K562 (cell line): ENCODE results near the gene CENPP. TPM values are rescaled to one million over a fixed set of nuclear protein-coding genes. Genes with fewer than 3 reads are reported as not detected.

Source experiments
- ATAC-seq: fragments of 200-7000 bp; cut with Tn5 transposase; 3 replicates; pipeline ENCODE4 v1.9.1; 2020; ENCODE audit warnings: moderate library complexity
- BruUV-seq: library from RNA; stranded (reverse); fragments of 400-500 nt; replicated peaks from 2 replicates; lab custom pipeline; 2021; lab: Mats Ljungman, UMichigan
- CTCF ChIA-PET: fragments of 300-600 bp; formaldehyde crosslinking; extraction: SDS; loops from one replicate; lab custom pipeline; 2021; ENCODE audit warnings: low intra/inter-chr PET ratio; lab: Yijun Ruan, JAX
- POLR2A ChIA-PET: fragments of 300-600, 350-650 bp; sonication (Branson Sonifier 250); formaldehyde crosslinking; extraction: SDS; loops from one replicate; lab custom pipeline; 2021; ENCODE audit warnings: antibody characterized with exemption, inconsistent platforms; lab: Yijun Ruan, JAX
- DNase-seq, 4 experiments: peaks; one replicate each; pipeline versions ENCODE4 v3.0.0 to v3.0.0-alpha.2; 2011 to 2018; ENCODE audit warnings: low spot score in 3 of 4, mixed read lengths in 3 of 4; ENCODE audit errors: extremely low read depth in 1 of 4
- FAIRE-seq: peaks from 2 replicates; lab custom pipeline; 2011; peaks lifted over from hg19 to GRCh38; lab: Jason Lieb, UNC
- H2AFZ ChIP-seq: 2 replicates; pipeline ENCODE4 v1.6.0; 2011; ENCODE audit warnings: low read depth, low read length, control low read depth, inconsistent platforms
- H3K27ac ChIP-seq: fragments of 200-600 bp; 3 replicates; pipeline ENCODE4 v1.8.0; 2011; ENCODE audit warnings: low read depth, mild to moderate bottlenecking, control low read depth, inconsistent platforms, low read length, moderate library complexity, mixed read lengths; ENCODE audit errors: extremely low read depth
- H3K27me3 ChIP-seq, 2 experiments: fragments of 300-600 bp in 1 of 2; 2 replicates in 1 of 2; 3 replicates in 1 of 2; pipeline versions ENCODE4 v1.6.0 to v1.8.0; 2011; ENCODE audit warnings: inconsistent platforms in 2 of 2, low read length in 2 of 2, mild to moderate bottlenecking in 1 of 2, mixed read lengths in 1 of 2, moderate library complexity in 1 of 2; ENCODE audit not compliant: control insufficient read depth in 2 of 2, insufficient read depth in 2 of 2
- H3K36me3 ChIP-seq: fragments of 300-600 bp; 3 replicates; pipeline ENCODE4 v1.8.0; 2011; ENCODE audit warnings: mild to moderate bottlenecking, low read length, inconsistent platforms; ENCODE audit not compliant: control insufficient read depth, insufficient read depth
- H3K4me1 ChIP-seq, 2 experiments: fragments of 200-600 bp in 1 of 2; replicated peaks in 1 of 2; 2 replicates in 1 of 2; 3 replicates in 1 of 2; pipeline versions ENCODE4 v1.5.1 to v1.8.0; 2011; ENCODE audit warnings: inconsistent platforms in 2 of 2, low read length in 2 of 2, mild to moderate bottlenecking in 1 of 2, mixed read lengths in 1 of 2, moderate library complexity in 1 of 2; ENCODE audit not compliant: control insufficient read depth in 2 of 2, insufficient read depth in 2 of 2
- H3K4me2 ChIP-seq: 2 replicates; pipeline ENCODE4 v1.6.1; 2011; ENCODE audit warnings: low read length, control low read depth, inconsistent platforms, mixed read lengths; ENCODE audit not compliant: insufficient read depth
- H3K4me3 ChIP-seq: fragments of 200-600 bp; sonication (generic), shearing (Covaris generic); 2 replicates; pipeline ENCODE4 v1.5.1; 2016; ENCODE audit warnings: control low read depth, inconsistent platforms
- H3K79me2 ChIP-seq: fragments of 200-600 bp; 3 replicates; pipeline ENCODE4 v1.8.0; 2011; ENCODE audit warnings: low read length, inconsistent platforms; ENCODE audit not compliant: control insufficient read depth, insufficient read depth
- H3K9ac ChIP-seq, 2 experiments: 2 replicates each; pipeline versions ENCODE4 v1.6.0 to v1.6.1; 2011; ENCODE audit warnings: low read depth in 2 of 2, low read length in 2 of 2, control low read depth in 1 of 2, inconsistent platforms in 1 of 2, mild to moderate bottlenecking in 1 of 2, mixed read lengths in 1 of 2; ENCODE audit not compliant: insufficient read depth in 1 of 2
- H3K9me1 ChIP-seq: one replicate; pipeline ENCODE4 v1.6.0; 2011; ENCODE audit warnings: inconsistent platforms, mild to moderate bottlenecking, low read length, moderate library complexity; ENCODE audit not compliant: control insufficient read depth, insufficient read depth
- H3K9me3 ChIP-seq: replicated peaks from 2 replicates; pipeline ENCODE4 v1.5.1; 2011; ENCODE audit warnings: low read depth, low read length, inconsistent platforms; ENCODE audit not compliant: control insufficient read depth, insufficient read depth
- H4K20me1 ChIP-seq: replicated peaks from 2 replicates; pipeline ENCODE4 v1.6.1; 2011; ENCODE audit warnings: low read length, inconsistent platforms, mixed read lengths; ENCODE audit not compliant: control insufficient read depth, insufficient read depth
- BHLHE40 ChIP-seq: IDR thresholded peaks from 2 replicates; pipeline ENCODE4 v1.6.1; 2011; ENCODE audit warnings: low read length, improper control_type of control experiment
- C11orf30 ChIP-seq: fragments of 450-650 bp; IDR thresholded peaks from 2 replicates; pipeline ENCODE4 v1.6.1; 2016; ENCODE audit warnings: low read depth, mild to moderate bottlenecking
- CEBPB ChIP-seq: fragments of 450-650 bp; IDR thresholded peaks from 2 replicates; pipeline ENCODE4 v1.6.1; 2016; ENCODE audit warnings: missing genetic modification characterization, missing compliant biosample characterization
- CEBPG ChIP-seq, 3 experiments: fragments of 200-800 bp in 1 of 3; sonication (Bioruptor generic) in 1 of 3; sonication (generic) in 1 of 3; formaldehyde crosslinking in 1 of 3; IDR thresholded peaks in 2 of 3; conservative IDR thresholded peaks in 1 of 3; 2 replicates each; pipeline versions ENCODE4 v1.6.1 to v1.8.0; 2016 to 2022; ENCODE audit warnings: missing compliant biosample characterization in 2 of 3, missing genetic modification characterization in 2 of 3, mild to moderate bottlenecking in 1 of 3, missing genetic modification reagents in 1 of 3
- ESRRA ChIP-seq: fragments of 450-650 bp; IDR thresholded peaks from 2 replicates; pipeline ENCODE4 v1.6.1; 2014; ENCODE audit warnings: low read depth, mild to moderate bottlenecking, moderate library complexity, borderline replicate concordance
- MAFF ChIP-seq: IDR thresholded peaks from 2 replicates; pipeline ENCODE4 v1.6.1; 2012; ENCODE audit warnings: low read length, improper control_type of control experiment
- MAFG ChIP-seq: fragments of 450-650 bp; conservative IDR thresholded peaks from 2 replicates; pipeline ENCODE4 v1.6.1; 2016; ENCODE audit warnings: missing genetic modification characterization, missing compliant biosample characterization
- MAFK ChIP-seq: IDR thresholded peaks from 2 replicates; pipeline ENCODE4 v1.6.1; 2011; ENCODE audit warnings: low read length, improper control_type of control experiment
- PRPF4 ChIP-seq: fragments of 200-400 bp; formaldehyde crosslinking; IDR thresholded peaks from one replicate; pipeline ENCODE4 v1.6.1; 2017; ENCODE audit warnings: low read length, low read depth, mild to moderate bottlenecking; ENCODE audit not compliant: insufficient read depth, poor library complexity, severe bottlenecking
- SMARCC2 ChIP-seq: fragments of 450-650 bp; IDR thresholded peaks from 2 replicates; pipeline ENCODE4 v1.6.1; 2017; ENCODE audit warnings: antibody characterized with exemption, moderate library complexity, mild to moderate bottlenecking, low read depth
- SRSF1 ChIP-seq: fragments of 200-400 bp; formaldehyde crosslinking; IDR thresholded peaks from 2 replicates; pipeline ENCODE4 v1.6.1; 2017; ENCODE audit warnings: mild to moderate bottlenecking, low read depth, low read length, moderate library complexity
- ZBTB1 ChIP-seq: sonication (generic); formaldehyde crosslinking; IDR thresholded peaks from 2 replicates; pipeline ENCODE4 v1.8.1; 2023; ENCODE audit warnings: missing genetic modification reagents, low read depth, mild to moderate bottlenecking, borderline replicate concordance
- ZBTB17 ChIP-seq: fragments of 450-650 bp; formaldehyde crosslinking; IDR thresholded peaks from 2 replicates; pipeline ENCODE4 v1.4.0; 2020; ENCODE audit warnings: mild to moderate bottlenecking
- ZNF282 ChIP-seq: sonication (generic); formaldehyde crosslinking; IDR thresholded peaks from 2 replicates; pipeline ENCODE4 v1.8.1; 2023; ENCODE audit warnings: missing genetic modification reagents
- ZNF316 ChIP-seq: fragments of 450-650 bp; IDR thresholded peaks from 2 replicates; pipeline ENCODE4 v1.6.1; 2016
- WGBS: fragments of 100-300 bp; shearing (Covaris generic); methylation state at CpG from one replicate; pipeline ENCODE4 v1.1.6; 2016; ENCODE audit warnings: low coverage, mixed read lengths; ENCODE audit not compliant: insufficient coverage; ENCODE audit errors: missing lambda C conversion rate; 5-methylcytosine and 5-hydroxymethylcytosine counted together
- in situ Hi-C: fragments of 300-500 bp; cut with MboI; formaldehyde crosslinking; loops from 4 replicates; pipeline ENCODE4 v1.15.0; 2018; ENCODE audit warnings: inconsistent platforms, mixed read lengths
- intact Hi-C: fragments of 100-400 bp; cut with micrococcal nuclease; formaldehyde crosslinking; loops from 2 replicates; pipeline ENCODE4 v1.14.2; 2022
- polyA plus RNA-seq, 8 experiments: library from polyadenylated mRNA; depleted of rRNA in 4 of 8; stranded (reverse) in 5 of 8; unstranded in 3 of 8; fragments of >200 nt; fragmentation: Nextera tagmentation in 2 of 8; fragmentation: Illumina TruSeq in 1 of 8; extraction: Ambion mirVana in 2 of 8; extraction: Trizol in 1 of 8; gene quantifications; 2 replicates each; pipeline versions ENCODE4 v1.2.1 to v1.2.3, GENCODE V29; 2011 to 2014; ENCODE audit warnings: inconsistent platforms in 1 of 8, missing spikeins in 1 of 8
- total RNA-seq, 7 experiments: library from RNA; depleted of rRNA in 6 of 7; stranded (reverse); fragments of >200 nt in 6 of 7; fragmentation: Illumina TruSeq in 2 of 7; extraction: Trizol in 2 of 7; gene quantifications; 2 replicates each; pipeline versions ENCODE4 v1.2.1 to v1.2.3, GENCODE V29; 2011 to 2021; ENCODE audit warnings: low replicate concordance in 1 of 7
- TF ChIP-seq, protein P1 (sequence below): fragments of 250-450 bp; sonication (Bioruptor Pico); IDR thresholded peaks from 2 replicates; pipeline ENCODE4 v1.8.0; 2022; ENCODE audit warnings: moderate library complexity, mild to moderate bottlenecking, inconsistent platforms
- TF ChIP-seq, protein P2 (sequence below): IDR thresholded peaks from 3 replicates; pipeline ENCODE4 v1.6.1; 2011; ENCODE audit warnings: borderline replicate concordance, mild to moderate bottlenecking; ENCODE audit not compliant: insufficient read length, insufficient read depth

CENPP gene
- total and polyA plus RNA-seq, 9 of the 15 experiments (the other 6 are each of a cell fraction or from before 2014, with no cell fraction given) = 8.0 to 28.5 (median 17.9) TPM

DNA sequence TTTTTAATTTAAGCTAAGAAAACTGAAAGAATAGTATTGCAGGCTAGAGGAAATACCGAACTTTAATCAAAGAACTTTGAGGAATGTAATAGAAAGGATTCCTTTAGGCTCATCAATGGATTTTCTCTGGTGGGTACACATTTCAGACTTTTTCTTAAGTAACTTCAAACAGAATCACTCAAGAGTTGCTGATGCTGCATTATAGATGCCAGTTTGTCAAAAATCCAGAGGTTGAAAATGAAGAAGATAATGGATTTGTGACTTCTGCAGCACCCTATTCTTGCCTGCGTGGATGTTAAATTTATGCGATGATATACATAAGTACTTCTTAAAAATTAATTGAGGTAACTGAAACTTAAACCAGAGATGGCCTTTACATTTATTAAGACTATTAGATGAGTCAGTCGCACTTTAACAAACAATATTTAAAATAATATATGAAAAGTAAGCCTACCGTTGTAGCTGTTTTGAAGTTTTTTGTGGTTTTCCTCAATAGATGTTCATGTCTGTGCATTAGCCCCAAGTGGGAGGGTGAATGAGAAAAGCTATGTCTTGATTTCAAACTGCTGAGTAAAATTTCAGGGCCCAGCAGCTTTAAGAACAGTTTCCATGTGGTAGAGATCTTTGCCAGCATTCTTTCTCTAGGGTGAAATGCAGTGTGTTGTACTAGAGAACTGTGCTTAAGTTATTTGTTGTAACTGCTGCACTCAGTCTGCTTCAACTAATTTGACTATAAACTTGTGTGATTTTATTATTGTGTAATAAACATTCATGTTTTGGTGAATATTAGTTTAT lies 78.5 kb downstream of the CENPP start, which contains the start of gene OGN:
TSS of gene OGN (minus strand) at position 537 of the 795 bp plus-strand sequence. CDS start 1,171 bp downstream, outside the sequence.
- H3K79me2 ChIP-seq = no peaks in the 10 kb centered on the region
- H3K9ac ChIP-seq = no peak within 1 kb of the TSS
- ChIA-PET POLR2A (interaction anchor here (0.6 to 1.1 kb wide), 2 partner anchors 20 to 256 kb away, joined by 3 read pairs; no protein-coding TSS in a partner anchor), CTCF (interaction anchor here (0.6 kb wide), 1 partner anchor 670 kb away, joined by 3 read pairs; no protein-coding TSS in a partner anchor)
- peak; percentile 62 for TF ChIP-seq ZNF316
- TF ChIP-seq ZBTB17 (CRISPR knock-in tag) = no peak
- no peak for TF ChIP-seq SRSF1
- TF ChIP-seq CEBPB (tag) = 0 out of 2 replicates have a peak, but pooled peaks have one; percentile 30
- no peak for TF ChIP-seq MAFF
- no peak for TF ChIP-seq PRPF4
- TF ChIP-seq CEBPG (CRISPR knock-in tag; IDR thresholded peaks at IDR 0.05) = no peak
- peak in 1 of 2 experiments; percentile 30; a peak in 1 of 4 replicates for TF ChIP-seq CEBPG (tag; conservative IDR thresholded peaks at IDR 0.05 in 1 of 2, IDR thresholded peaks at IDR 0.05 in 1 of 2)
- no peak for TF ChIP-seq SMARCC2
- TF ChIP-seq ESRRA = no peak
- TF ChIP-seq, protein P1, sequence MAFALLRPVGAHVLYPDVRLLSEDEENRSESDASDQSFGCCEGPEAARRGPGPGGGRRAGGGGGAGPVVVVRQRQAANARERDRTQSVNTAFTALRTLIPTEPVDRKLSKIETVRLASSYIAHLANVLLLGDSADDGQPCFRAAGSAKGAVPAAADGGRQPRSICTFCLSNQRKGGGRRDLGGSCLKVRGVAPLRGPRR (CRISPR knock-in tag) = no peak
- TF ChIP-seq, protein P2, sequence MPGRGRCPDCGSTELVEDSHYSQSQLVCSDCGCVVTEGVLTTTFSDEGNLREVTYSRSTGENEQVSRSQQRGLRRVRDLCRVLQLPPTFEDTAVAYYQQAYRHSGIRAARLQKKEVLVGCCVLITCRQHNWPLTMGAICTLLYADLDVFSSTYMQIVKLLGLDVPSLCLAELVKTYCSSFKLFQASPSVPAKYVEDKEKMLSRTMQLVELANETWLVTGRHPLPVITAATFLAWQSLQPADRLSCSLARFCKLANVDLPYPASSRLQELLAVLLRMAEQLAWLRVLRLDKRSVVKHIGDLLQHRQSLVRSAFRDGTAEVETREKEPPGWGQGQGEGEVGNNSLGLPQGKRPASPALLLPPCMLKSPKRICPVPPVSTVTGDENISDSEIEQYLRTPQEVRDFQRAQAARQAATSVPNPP = no peak
- TF ChIP-seq BHLHE40 = no peak
- TF ChIP-seq ZBTB1 = no peak
- TF ChIP-seq MAFG = 0 out of 2 replicates have a peak, but pooled peaks have one; percentile 11
- TF ChIP-seq MAFK = peak; percentile 21; the same call in 1 of the 2 replicates
- TF ChIP-seq ZNF282 (CRISPR knock-in tag) = no peak
- TF ChIP-seq C11orf30 = peak; percentile 58
- no peak within 1 kb of the TSS for H3K4me3 ChIP-seq
- H3K4me2 ChIP-seq = no peak within 1 kb of the TSS
- 79% methylated on average over 5 of the region's 5 CpGs for WGBS
- no peak for FAIRE-seq
- BruUV-seq = no TSS peak
- no peaks in the 10 kb centered on the region for H3K9me3 ChIP-seq
- no peaks in the 10 kb centered on the region for H3K27me3 ChIP-seq
- no peak within 1 kb of the TSS for H3K27ac ChIP-seq
- no peak for ATAC-seq
- H3K9me1 ChIP-seq = no peaks in the 10 kb centered on the region
- no peak for DNase-seq
- in situ Hi-C loops (no loop called here), intact Hi-C loops (no loop called here)
- no peaks in the 10 kb centered on the region for H3K36me3 ChIP-seq
- H4K20me1 ChIP-seq = no peaks in the 10 kb centered on the region
- no peak within 1 kb of the TSS for H2AFZ ChIP-seq
- H3K4me1 ChIP-seq = peaks cover 0 to 11% of the 10 kb centered on the region in 2 experiments; a peak in 2 of 5 replicates
